Measurements from ENCODE around the gene KCNMA1. TPM values are rescaled to one million over a fixed set of nuclear protein-coding genes. Genes with fewer than 3 reads are reported as not detected.
A peak's percentile ranks its signal among the peaks of the same experiment; 100 is the strongest.
"Not testable (repeated sequence)": the region's sequence is repeated elsewhere in the genome, so short reads cannot be mapped to it uniquely, and the experiment has no call there.

KCNMA1 gene
- total RNA-seq, 1 donor, result 77.8 TPM

DNA sequence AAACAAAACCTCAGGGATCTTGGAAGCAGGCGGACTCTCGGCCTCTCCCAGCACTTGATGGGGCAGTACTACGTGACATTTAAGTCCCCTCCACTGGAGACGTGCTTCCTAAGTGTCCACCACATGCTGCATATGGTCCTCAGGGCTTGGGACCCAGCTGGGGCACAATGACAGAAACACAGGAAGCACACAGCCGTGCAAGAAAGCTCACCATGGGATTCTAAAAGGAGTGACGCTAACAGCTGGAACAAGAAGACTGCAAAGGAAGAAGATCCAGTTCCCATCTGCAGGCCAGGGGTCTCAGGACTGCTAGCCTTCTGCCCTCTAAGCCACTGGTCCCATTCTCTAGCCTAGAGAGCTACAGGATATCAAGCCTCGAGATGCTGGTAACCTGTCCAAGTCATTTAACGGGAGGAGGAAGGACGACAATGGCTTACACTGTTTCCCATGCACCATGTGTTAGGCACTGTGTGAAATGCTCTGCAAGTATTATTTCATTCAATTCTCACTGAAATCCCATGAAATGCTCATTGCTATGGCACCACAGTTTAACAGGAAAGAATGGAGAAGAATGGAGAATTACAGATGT lies 61.1 kb downstream of the KCNMA1 start:
- no peak overlapping the region for H2AFZ ChIP-seq (ENCODE audit: low read length)
- no peak for DNase-seq (ENCODE audit: insufficient read length, low spot score, missing footprints)
- no peak overlapping the region for H3K4me3 ChIP-seq (ENCODE audit: insufficient read depth, low read length)
- H3K27me3 ChIP-seq (ENCODE audit: insufficient read depth, low read length), result no peaks in the 10 kb centered on the region
- H3K4me2 ChIP-seq (ENCODE audit: insufficient read depth, low read length), result no peak overlapping the region
- peaks cover 40% of the 10 kb centered on the region for H3K79me2 ChIP-seq (ENCODE audit: insufficient read depth, low read length)
- H3K4me1 ChIP-seq (ENCODE audit: insufficient read depth, low read length), result peaks cover 4% of the 10 kb centered on the region
- peaks cover 2% of the 10 kb centered on the region for H4K20me1 ChIP-seq (ENCODE audit: insufficient read depth, low read length)
- H3K27ac ChIP-seq (ENCODE audit: low read depth, low read length), result no peak overlapping the region
- H3K36me3 ChIP-seq (ENCODE audit: insufficient read depth, low read length), result no peaks in the 10 kb centered on the region
- TF ChIP-seq, protein P1, sequence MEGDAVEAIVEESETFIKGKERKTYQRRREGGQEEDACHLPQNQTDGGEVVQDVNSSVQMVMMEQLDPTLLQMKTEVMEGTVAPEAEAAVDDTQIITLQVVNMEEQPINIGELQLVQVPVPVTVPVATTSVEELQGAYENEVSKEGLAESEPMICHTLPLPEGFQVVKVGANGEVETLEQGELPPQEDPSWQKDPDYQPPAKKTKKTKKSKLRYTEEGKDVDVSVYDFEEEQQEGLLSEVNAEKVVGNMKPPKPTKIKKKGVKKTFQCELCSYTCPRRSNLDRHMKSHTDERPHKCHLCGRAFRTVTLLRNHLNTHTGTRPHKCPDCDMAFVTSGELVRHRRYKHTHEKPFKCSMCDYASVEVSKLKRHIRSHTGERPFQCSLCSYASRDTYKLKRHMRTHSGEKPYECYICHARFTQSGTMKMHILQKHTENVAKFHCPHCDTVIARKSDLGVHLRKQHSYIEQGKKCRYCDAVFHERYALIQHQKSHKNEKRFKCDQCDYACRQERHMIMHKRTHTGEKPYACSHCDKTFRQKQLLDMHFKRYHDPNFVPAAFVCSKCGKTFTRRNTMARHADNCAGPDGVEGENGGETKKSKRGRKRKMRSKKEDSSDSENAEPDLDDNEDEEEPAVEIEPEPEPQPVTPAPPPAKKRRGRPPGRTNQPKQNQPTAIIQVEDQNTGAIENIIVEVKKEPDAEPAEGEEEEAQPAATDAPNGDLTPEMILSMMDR (IDR thresholded peaks at IDR 0.05; ENCODE audit: extremely low read depth, low read depth, low read length), result no peak
- H3K9me3 ChIP-seq (ENCODE audit: low read depth, low read length), result no peaks in the 10 kb centered on the region

GRCh38 chr10:77576007-77576367 lies 61.6 kb downstream of the KCNMA1 start:
- no peak for DNase-seq (ENCODE audit: insufficient read length, low spot score, missing footprints)
- H2AFZ ChIP-seq (ENCODE audit: low read length), result no peak overlapping the region
- H3K4me2 ChIP-seq (ENCODE audit: insufficient read depth, low read length), result no peak overlapping the region
- H3K9me3 ChIP-seq (ENCODE audit: low read depth, low read length), result no peaks in the 10 kb centered on the region
- H4K20me1 ChIP-seq (ENCODE audit: insufficient read depth, low read length), result peaks cover 2% of the 10 kb centered on the region
- TF ChIP-seq, protein P1 (IDR thresholded peaks at IDR 0.05; ENCODE audit: extremely low read depth, low read depth, low read length), result no peak
- H3K4me3 ChIP-seq (ENCODE audit: insufficient read depth, low read length), result no peak overlapping the region
- no peaks in the 10 kb centered on the region for H3K36me3 ChIP-seq (ENCODE audit: insufficient read depth, low read length)
- peaks cover 43% of the 10 kb centered on the region for H3K79me2 ChIP-seq (ENCODE audit: insufficient read depth, low read length)
- no peak overlapping the region for H3K27ac ChIP-seq (ENCODE audit: low read depth, low read length)
- peaks cover 4% of the 10 kb centered on the region for H3K4me1 ChIP-seq (ENCODE audit: insufficient read depth, low read length)
- H3K27me3 ChIP-seq (ENCODE audit: insufficient read depth, low read length), result no peaks in the 10 kb centered on the region

DNA sequence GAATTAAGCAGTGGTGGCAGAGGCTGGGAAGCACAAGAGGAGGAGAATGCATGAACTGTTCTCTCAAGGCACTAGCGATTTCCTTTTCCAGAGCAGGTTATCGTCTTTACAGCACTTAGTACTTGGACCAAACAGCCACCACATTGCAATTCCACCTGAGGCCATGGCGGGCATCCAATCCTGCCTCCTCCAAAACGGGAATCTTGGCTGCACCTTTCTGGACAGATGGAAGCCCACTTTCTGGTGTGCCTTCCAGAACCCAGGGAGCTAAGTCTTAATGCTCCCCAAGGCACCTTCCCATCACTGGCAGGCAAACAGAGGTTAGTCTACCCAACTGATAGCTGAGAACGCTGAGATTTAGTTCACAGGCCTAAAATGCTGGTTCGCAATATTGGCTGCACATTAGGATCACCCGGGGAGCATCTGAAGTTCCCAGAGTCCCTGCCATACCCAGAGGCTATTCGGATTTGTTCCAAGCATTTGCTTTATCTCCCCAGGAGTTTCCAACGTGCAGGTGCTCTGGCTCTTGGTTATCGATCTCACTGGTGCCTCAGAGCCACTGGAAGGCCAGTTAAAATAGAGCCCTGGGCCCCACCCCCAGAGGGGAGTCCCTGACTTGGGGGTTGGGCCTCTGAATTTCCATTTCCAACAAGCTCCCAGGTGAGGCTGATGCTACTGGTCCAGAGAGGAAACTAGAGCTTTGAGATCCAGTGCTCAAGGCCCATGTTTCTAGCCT lies 62.2 kb downstream of the KCNMA1 start:
- peaks cover 4% of the 10 kb centered on the region for H3K4me1 ChIP-seq (ENCODE audit: insufficient read depth, low read length)
- H3K4me3 ChIP-seq (ENCODE audit: insufficient read depth, low read length), result no peak overlapping the region
- no peak overlapping the region for H3K27ac ChIP-seq (ENCODE audit: low read depth, low read length)
- peaks cover 2% of the 10 kb centered on the region for H4K20me1 ChIP-seq (ENCODE audit: insufficient read depth, low read length)
- H3K36me3 ChIP-seq (ENCODE audit: insufficient read depth, low read length), result no peaks in the 10 kb centered on the region
- no peak overlapping the region for H3K4me2 ChIP-seq (ENCODE audit: insufficient read depth, low read length)
- no peak overlapping the region for H2AFZ ChIP-seq (ENCODE audit: low read length)
- H3K79me2 ChIP-seq (ENCODE audit: insufficient read depth, low read length), result peaks cover 39% of the 10 kb centered on the region
- DNase-seq (ENCODE audit: insufficient read length, low spot score, missing footprints), result no peak
- H3K9me3 ChIP-seq (ENCODE audit: low read depth, low read length), result no peaks in the 10 kb centered on the region
- TF ChIP-seq, protein P1 (IDR thresholded peaks at IDR 0.05; ENCODE audit: extremely low read depth, low read depth, low read length), result no peak
- H3K27me3 ChIP-seq (ENCODE audit: insufficient read depth, low read length), result no peaks in the 10 kb centered on the region

GRCh38 chr10:77574438-77574837 lies 63.2 kb downstream of the KCNMA1 start:
- Histone ChIP-seq H2AFZ (ENCODE audit: low read length) (no peak overlapping the region), H3K9me3 (ENCODE audit: low read depth, low read length) (no peaks in the 10 kb centered on the region), H3K27ac (ENCODE audit: low read depth, low read length) (no peak overlapping the region), H3K27me3 (ENCODE audit: insufficient read depth, low read length) (no peaks in the 10 kb centered on the region), H3K4me3 (ENCODE audit: insufficient read depth, low read length) (no peak overlapping the region), H3K36me3 (ENCODE audit: insufficient read depth, low read length) (no peaks in the 10 kb centered on the region), H3K79me2 (ENCODE audit: insufficient read depth, low read length) (peaks cover 38% of the 10 kb centered on the region), H3K4me2 (ENCODE audit: insufficient read depth, low read length) (no peak overlapping the region), H3K4me1 (ENCODE audit: insufficient read depth, low read length) (peaks cover 4% of the 10 kb centered on the region), H4K20me1 (ENCODE audit: insufficient read depth, low read length) (peaks cover 2% of the 10 kb centered on the region)
- TF ChIP-seq, protein P1 (IDR thresholded peaks at IDR 0.05; ENCODE audit: extremely low read depth, low read depth, low read length), result peak; percentile 36
- DNase-seq (ENCODE audit: insufficient read length, low spot score, missing footprints), result no peak

DNA sequence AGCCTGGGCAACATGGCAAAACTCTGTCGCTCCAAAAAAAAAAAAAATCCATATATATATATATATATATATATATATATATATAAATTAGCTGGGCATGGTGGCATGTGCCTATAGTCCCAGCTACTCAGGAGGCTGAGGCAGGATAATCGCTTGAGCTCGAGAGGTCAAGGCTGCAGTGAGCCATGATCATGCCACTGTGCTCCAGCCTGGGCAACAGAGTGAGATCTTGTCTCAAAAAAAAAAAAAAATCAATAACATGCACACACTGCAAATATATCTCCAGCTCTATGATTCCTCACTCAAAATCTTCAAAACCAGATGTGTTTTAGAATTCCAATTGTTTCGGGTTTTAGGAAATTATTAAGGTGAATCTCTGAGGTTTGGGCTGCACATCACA lies 65.1 kb downstream of the KCNMA1 start:
- not testable (repeated sequence) for DNase-seq (ENCODE audit: insufficient read length, low spot score, missing footprints)

More for the DNA sequence above, 65.1 kb downstream of the KCNMA1 start:
- H3K9me3 ChIP-seq (ENCODE audit: low read depth, low read length); H3K27me3 ChIP-seq (ENCODE audit: insufficient read depth, low read length); H2AFZ ChIP-seq (ENCODE audit: low read length); H3K4me2 ChIP-seq (ENCODE audit: insufficient read depth, low read length); H3K4me1 ChIP-seq (ENCODE audit: insufficient read depth, low read length); H4K20me1 ChIP-seq (ENCODE audit: insufficient read depth, low read length); H3K36me3 ChIP-seq (ENCODE audit: insufficient read depth, low read length); H3K27ac ChIP-seq (ENCODE audit: low read depth, low read length); H3K4me3 ChIP-seq (ENCODE audit: insufficient read depth, low read length): not testable (repeated sequence)
- H3K79me2 ChIP-seq (ENCODE audit: insufficient read depth, low read length), result peaks cover 34% of the 10 kb centered on the region

Data from osteoblast (primary cell).